Hepatocyte (in vitro differentiated cells): ENCODE results near the gene TRIM15. TPM values are rescaled to one million over a fixed set of nuclear protein-coding genes. Genes with fewer than 3 reads are reported as not detected.
A peak's percentile ranks its signal among the peaks of the same experiment; 100 is the strongest.
"Not testable (repeated sequence)": the region's sequence is repeated elsewhere in the genome, so short reads cannot be mapped to it uniquely, and the experiment has no call there.

Source experiments
- DNase-seq: peaks from one replicate; pipeline ENCODE4 v3.0.0-alpha.2; 2016; ENCODE audit warnings: low spot score
- H2AFZ ChIP-seq: fragments of 200-600 bp; sonication (generic); 2 replicates; pipeline ENCODE4 v1.6.0; 2016; ENCODE audit warnings: antibody characterized with exemption, mild to moderate bottlenecking
- H3K27ac ChIP-seq: fragments of 200-600 bp; sonication (generic); 2 replicates; pipeline ENCODE4 v1.5.1; 2016; ENCODE audit warnings: mild to moderate bottlenecking
- H3K27me3 ChIP-seq: fragments of 200-600 bp; sonication (generic); 2 replicates; pipeline ENCODE4 v1.6.1; 2016
- H3K36me3 ChIP-seq: fragments of 200-600 bp; sonication (generic); replicated peaks from 2 replicates; pipeline ENCODE4 v1.5.1; 2016; ENCODE audit warnings: low read depth; ENCODE audit not compliant: insufficient read depth
- H3K4me1 ChIP-seq: fragments of 200-600 bp; sonication (generic); 2 replicates; pipeline ENCODE4 v1.5.1; 2016; ENCODE audit warnings: mild to moderate bottlenecking, moderate library complexity; ENCODE audit not compliant: insufficient read depth
- H3K4me2 ChIP-seq: fragments of 200-600 bp; sonication (generic); 2 replicates; pipeline ENCODE4 v1.6.0; 2016
- H3K4me3 ChIP-seq: fragments of 200-600 bp; sonication (generic); 2 replicates; pipeline ENCODE4 v1.5.1; 2016; ENCODE audit warnings: mild to moderate bottlenecking
- H3K79me2 ChIP-seq: fragments of 200-600 bp; sonication (generic); 2 replicates; pipeline ENCODE4 v1.6.0; 2017; ENCODE audit warnings: mild to moderate bottlenecking
- H3K9me2 ChIP-seq: fragments of 200-600 bp; sonication (generic); replicated peaks from 2 replicates; pipeline ENCODE4 v1.6.0; 2017; ENCODE audit warnings: mild to moderate bottlenecking; ENCODE audit not compliant: insufficient read depth
- H3K9me3 ChIP-seq: fragments of 200-600 bp; sonication (generic); 2 replicates; pipeline ENCODE4 v1.5.1; 2016; ENCODE audit warnings: low read depth, mild to moderate bottlenecking
- H4K20me1 ChIP-seq: fragments of 200-600 bp; sonication (generic); 2 replicates; pipeline ENCODE4 v1.6.0; 2016; ENCODE audit warnings: mild to moderate bottlenecking; ENCODE audit not compliant: insufficient read depth, poor library complexity, severe bottlenecking
- EZH2 ChIP-seq: fragments of 200-600 bp; sonication (generic); IDR thresholded peaks from 2 replicates; pipeline ENCODE4 v1.6.1; 2016; ENCODE audit warnings: antibody characterized with exemption, mild to moderate bottlenecking, borderline replicate concordance
- EZH2phosphoT487 ChIP-seq: fragments of 200-600 bp; sonication (generic); IDR thresholded peaks from one replicate; pipeline ENCODE4 v1.6.1; 2018; ENCODE audit warnings: antibody characterized with exemption, mild to moderate bottlenecking, low read depth, moderate library complexity; ENCODE audit not compliant: unreplicated experiment, severe bottlenecking
- WGBS: methylation state at CpG from one replicate; pipeline ENCODE4 v1.1.6; 2016; ENCODE audit warnings: low lambda C conversion rate; ENCODE audit errors: missing lambda C conversion rate; 5-methylcytosine and 5-hydroxymethylcytosine counted together
- polyA plus RNA-seq: library from polyadenylated mRNA; unstranded; fragments of >200 nt; fragmentation: Nextera tagmentation; extraction: Ambion mirVana; gene quantifications from 2 replicates; pipeline ENCODE4 v1.2.1, GENCODE V29; 2016
- total RNA-seq: library from RNA; depleted of rRNA; stranded (reverse); fragments of >200 nt; gene quantifications from 2 replicates; pipeline ENCODE4 v1.2.3, GENCODE V29; 2014
- TF ChIP-seq, protein P1 (sequence below): fragments of 200-600 bp; sonication (generic); IDR thresholded peaks from 2 replicates; pipeline ENCODE4 v1.5.1; 2016; ENCODE audit warnings: antibody characterized with exemption, mild to moderate bottlenecking; ENCODE audit not compliant: poor library complexity

TRIM15 gene
- total RNA-seq (2.6 and 3.6 TPM in 2 replicates), polyA plus RNA-seq (1.2 and 1.5 TPM in 2 replicates)

DNA sequence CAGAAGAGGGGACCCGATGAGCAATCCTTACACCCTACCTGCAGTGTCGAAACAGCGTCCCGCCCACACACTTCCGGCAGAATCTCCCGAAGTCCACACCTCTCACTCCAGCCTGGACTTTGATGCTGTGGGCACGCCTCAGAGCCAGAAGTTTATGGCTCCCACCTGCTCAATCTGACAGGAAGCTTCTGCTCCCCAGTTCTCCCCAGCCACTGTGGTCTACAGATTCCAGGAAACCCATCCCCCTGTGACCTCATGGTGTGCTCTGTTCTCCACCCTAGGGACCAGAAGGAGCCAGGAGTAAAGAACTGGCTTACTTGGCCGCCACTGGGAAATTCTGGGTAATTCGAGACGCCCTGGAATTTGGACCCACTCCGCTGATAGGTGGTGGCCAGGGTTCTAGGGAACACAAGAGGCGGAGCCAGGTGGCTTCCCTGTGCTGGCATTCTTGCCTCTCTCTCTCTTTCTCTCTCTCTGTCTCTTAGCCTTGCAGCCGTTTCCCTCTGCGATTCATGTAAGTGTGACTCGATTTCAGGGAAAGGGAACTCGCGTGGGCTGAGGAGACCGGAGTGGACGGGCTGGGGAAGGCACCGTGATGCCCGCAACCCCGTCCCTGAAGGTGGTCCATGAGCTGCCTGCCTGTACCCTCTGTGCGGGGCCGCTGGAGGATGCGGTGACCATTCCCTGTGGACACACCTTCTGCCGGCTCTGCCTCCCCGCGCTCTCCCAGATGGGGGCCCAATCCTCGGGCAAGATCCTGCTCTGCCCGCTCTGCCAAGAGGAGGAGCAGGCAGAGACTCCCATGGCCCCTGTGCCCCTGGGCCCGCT is at the start of gene TRIM15:
Gene TRIM15 (plus strand): TSS at position 457 of the 828 bp plus-strand sequence. CDS start 139 bp downstream, at position 596.
- Histone ChIP-seq H4K20me1 (no peaks in the 10 kb centered on the region), H2AFZ (no peak within 1 kb of the TSS), H3K79me2 (no peaks in the 10 kb centered on the region), H3K9me2 (no peaks in the 10 kb centered on the region), H3K4me1 (no peaks in the 10 kb centered on the region), H3K4me3 (no peak within 1 kb of the TSS), H3K4me2 (peak within 1 kb of the TSS; percentile 24), H3K27me3 (peaks cover 15% of the 10 kb centered on the region), H3K9me3 (no peaks in the 10 kb centered on the region), H3K27ac (peak within 1 kb of the TSS; percentile 82), H3K36me3 (no peaks in the 10 kb centered on the region)
- WGBS = 81% methylated on average over 30 of the region's 31 CpGs
- TF ChIP-seq EZH2phosphoT487 (no peak), EZH2 (no peak)
- TF ChIP-seq, protein P1, sequence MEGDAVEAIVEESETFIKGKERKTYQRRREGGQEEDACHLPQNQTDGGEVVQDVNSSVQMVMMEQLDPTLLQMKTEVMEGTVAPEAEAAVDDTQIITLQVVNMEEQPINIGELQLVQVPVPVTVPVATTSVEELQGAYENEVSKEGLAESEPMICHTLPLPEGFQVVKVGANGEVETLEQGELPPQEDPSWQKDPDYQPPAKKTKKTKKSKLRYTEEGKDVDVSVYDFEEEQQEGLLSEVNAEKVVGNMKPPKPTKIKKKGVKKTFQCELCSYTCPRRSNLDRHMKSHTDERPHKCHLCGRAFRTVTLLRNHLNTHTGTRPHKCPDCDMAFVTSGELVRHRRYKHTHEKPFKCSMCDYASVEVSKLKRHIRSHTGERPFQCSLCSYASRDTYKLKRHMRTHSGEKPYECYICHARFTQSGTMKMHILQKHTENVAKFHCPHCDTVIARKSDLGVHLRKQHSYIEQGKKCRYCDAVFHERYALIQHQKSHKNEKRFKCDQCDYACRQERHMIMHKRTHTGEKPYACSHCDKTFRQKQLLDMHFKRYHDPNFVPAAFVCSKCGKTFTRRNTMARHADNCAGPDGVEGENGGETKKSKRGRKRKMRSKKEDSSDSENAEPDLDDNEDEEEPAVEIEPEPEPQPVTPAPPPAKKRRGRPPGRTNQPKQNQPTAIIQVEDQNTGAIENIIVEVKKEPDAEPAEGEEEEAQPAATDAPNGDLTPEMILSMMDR = no peak
- DNase-seq = peak; percentile 78

DNA sequence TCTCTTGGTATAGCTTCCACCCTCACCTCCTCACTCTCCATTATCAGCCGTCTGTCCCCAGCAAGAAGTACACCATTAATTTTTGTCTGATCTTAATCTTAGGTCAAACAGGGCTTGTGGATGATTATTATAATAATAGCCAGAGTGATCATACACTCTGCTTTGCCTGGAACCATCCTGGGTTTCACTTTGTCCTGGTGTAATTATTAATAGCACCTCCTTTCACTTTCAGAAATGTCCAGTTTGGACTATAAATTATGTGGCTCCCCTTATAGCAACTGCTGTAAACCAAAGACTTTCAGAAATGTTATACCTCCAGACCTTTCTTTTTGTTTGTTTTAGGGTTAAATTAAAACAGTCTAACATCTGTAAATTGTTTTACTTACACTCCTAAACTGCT is 49.5 kb upstream of the TRIM15 start:
- peak overlapping the region; percentile 84 for H3K27ac ChIP-seq

DNA sequence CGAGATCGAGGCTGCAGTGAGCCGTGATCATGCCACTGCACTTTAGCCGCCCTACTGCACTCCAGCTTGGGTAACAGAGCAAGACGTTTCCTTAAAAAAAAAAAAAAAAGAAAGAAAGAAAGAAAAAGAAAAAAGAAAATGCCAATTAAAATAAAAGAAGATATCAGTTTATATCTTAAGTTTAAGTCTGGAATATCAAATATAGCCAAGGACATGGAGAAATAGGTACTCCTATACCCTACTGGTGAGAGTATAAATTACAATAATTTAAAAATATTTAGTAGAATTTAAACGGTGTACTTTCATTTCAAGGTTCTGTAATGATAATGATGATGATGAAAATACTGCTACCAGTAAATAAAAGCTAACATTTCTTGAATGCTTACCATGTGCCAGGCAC is 46.6 kb upstream of the TRIM15 start:
- no peak for DNase-seq
- Histone ChIP-seq H3K9me3 (no peaks in the 10 kb centered on the region), H3K27ac (no peak overlapping the region), H4K20me1 (no peaks in the 10 kb centered on the region), H3K9me2 (no peaks in the 10 kb centered on the region), H3K27me3 (peaks cover 10% of the 10 kb centered on the region), H3K4me3 (no peak overlapping the region), H3K36me3 (no peaks in the 10 kb centered on the region), H3K4me2 (no peak overlapping the region), H3K4me1 (peaks cover 17% of the 10 kb centered on the region), H2AFZ (no peak overlapping the region), H3K79me2 (no peaks in the 10 kb centered on the region)
- 83% methylated on average over 6 of the region's 6 CpGs for WGBS
- TF ChIP-seq EZH2 (no peak), EZH2phosphoT487 (no peak)
- TF ChIP-seq, protein P1 = no peak

More for the DNA sequence above, 49.5 kb upstream of the TRIM15 start:
- H3K79me2 ChIP-seq = no peaks in the 10 kb centered on the region
- H3K27me3 ChIP-seq = peaks cover 24% of the 10 kb centered on the region
- H3K4me3 ChIP-seq = no peak overlapping the region
- no peaks in the 10 kb centered on the region for H3K36me3 ChIP-seq
- WGBS = 81% methylated on average over 1 of the region's 1 CpG
- peak overlapping the region; percentile 60 for H3K4me2 ChIP-seq
- no peaks in the 10 kb centered on the region for H3K9me2 ChIP-seq
- no peak overlapping the region for H2AFZ ChIP-seq
- TF ChIP-seq, protein P1 = no peak
- TF ChIP-seq EZH2 (no peak), EZH2phosphoT487 (no peak)
- DNase-seq = no peak
- H4K20me1 ChIP-seq = no peaks in the 10 kb centered on the region
- no peaks in the 10 kb centered on the region for H3K9me3 ChIP-seq
- H3K4me1 ChIP-seq = peaks cover 10% of the 10 kb centered on the region

DNA sequence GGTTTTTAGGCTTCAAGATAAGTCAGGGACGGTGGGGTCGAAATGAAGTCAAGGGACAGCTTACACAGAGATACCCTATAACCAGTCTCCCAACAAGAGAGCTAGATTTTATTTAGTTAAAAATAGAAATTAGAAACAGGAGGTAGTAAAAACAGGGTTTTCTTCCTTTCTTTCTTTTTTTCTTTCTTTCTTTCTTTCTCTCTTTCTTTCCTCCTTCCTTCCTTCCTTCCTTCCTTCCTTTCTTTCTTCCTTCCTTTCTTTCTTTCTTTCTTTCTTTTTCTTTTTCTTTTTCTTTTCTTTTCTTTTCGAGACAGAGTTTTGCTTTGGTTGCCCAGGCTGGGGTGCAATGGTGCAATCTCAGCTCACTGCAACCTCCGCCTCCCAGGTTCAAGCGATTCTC is 44.7 kb upstream of the TRIM15 start:
- H3K4me1 ChIP-seq = peaks cover 11% of the 10 kb centered on the region
- H3K9me2 ChIP-seq, H3K4me2 ChIP-seq, DNase-seq, H2AFZ ChIP-seq, H3K36me3 ChIP-seq, H3K79me2 ChIP-seq, H3K9me3 ChIP-seq, H3K27me3 ChIP-seq, H4K20me1 ChIP-seq, H3K4me3 ChIP-seq: not testable (repeated sequence)
- peak overlapping the region; percentile 65 for H3K27ac ChIP-seq
- WGBS = 84% methylated on average over 5 of the region's 5 CpGs
